GM18505 (cell line): ENCODE data around the gene FCHSD2.

Source experiments
- ATAC-seq: cut with Tn5 transposase; IDR thresholded peaks from one replicate; pipeline ENCODE4 v1.9.1; 2021; ENCODE audit not compliant: unreplicated experiment
- POLR2A ChIP-seq: IDR thresholded peaks from 4 replicates; pipeline ENCODE4 v1.6.1; 2011; ENCODE audit warnings: borderline replicate concordance; ENCODE audit not compliant: insufficient read depth, insufficient read length; ENCODE audit errors: extremely low read depth

FCHSD2 gene

GRCh38 chr11:73164803-73165540 is 22.9 kb upstream of the FCHSD2 start:
- no peak for TF ChIP-seq POLR2A
- ATAC-seq = no peak

DNA sequence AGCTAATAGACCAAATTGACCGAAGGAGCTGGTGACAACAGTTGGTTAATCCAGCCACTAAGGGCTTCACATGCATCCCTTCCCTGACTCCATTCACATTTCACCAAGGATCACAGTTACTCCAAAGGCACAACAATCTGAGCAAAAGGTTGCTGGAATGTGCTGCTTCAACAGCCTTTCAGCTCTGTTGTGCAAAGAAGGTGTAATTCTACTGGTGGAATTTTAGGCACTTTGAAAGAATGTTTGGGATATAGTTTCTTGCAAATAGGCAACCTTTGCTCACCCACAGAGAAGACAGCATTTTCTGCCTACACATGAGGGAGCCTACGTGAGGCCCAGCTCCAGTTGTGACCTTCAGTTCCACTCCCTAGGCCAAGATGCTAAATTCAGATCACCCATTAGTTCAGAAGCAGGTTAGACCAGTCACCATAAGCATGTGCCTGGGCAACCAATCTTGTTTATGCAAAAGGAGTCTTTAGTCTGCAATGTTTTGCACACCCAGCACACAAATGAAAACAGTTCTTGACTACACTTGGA is 21.6 kb upstream of the FCHSD2 start:
- no peak for TF ChIP-seq POLR2A
- no peak for ATAC-seq

- ATAC-seq = no peak
- no peak for TF ChIP-seq POLR2A
Observed at GRCh38 chr11:73162196-73162740, 20.1 kb upstream of the FCHSD2 start.

GRCh38 chr11:73160005-73160760 is 18.1 kb upstream of the FCHSD2 start:
- TF ChIP-seq POLR2A = no peak
- no peak for ATAC-seq

GRCh38 chr11:73159297-73159696 is 17.2 kb upstream of the FCHSD2 start:
- TF ChIP-seq POLR2A = no peak
- ATAC-seq = no peak

DNA sequence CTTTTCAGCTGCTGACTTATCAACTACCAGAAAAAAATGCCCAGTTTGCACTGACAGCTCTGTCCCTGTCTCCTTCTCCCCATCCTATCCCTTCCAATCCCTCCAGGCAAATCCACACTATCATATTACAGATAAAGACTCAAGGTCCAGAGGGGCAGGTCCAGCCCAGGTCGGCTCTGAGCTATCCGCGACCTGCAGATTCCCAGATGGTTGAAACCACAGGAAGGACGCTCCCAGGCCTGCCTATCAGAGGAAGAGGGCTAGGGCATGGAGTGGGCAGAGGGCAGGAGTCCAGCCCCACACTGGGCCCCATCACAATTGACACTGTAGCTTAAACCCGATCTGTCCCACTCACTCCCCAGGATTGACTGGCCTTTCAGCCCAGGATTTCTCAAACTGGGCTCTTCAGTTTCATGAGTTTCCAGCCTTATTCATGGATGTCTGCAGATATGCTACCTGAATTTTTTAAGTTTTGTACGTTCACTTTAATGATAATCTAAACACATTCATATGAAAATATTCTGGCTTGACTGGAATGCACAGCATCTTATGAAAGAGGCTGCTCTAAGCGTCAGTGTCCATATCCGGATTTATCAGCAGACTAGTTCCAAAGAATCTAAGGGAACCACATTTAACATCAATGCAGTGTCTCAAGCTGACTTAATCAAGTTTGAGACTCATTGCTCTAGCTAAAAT is 16.4 kb upstream of the FCHSD2 start:
- TF ChIP-seq POLR2A = peak; percentile 32
- ATAC-seq = no peak

DNA sequence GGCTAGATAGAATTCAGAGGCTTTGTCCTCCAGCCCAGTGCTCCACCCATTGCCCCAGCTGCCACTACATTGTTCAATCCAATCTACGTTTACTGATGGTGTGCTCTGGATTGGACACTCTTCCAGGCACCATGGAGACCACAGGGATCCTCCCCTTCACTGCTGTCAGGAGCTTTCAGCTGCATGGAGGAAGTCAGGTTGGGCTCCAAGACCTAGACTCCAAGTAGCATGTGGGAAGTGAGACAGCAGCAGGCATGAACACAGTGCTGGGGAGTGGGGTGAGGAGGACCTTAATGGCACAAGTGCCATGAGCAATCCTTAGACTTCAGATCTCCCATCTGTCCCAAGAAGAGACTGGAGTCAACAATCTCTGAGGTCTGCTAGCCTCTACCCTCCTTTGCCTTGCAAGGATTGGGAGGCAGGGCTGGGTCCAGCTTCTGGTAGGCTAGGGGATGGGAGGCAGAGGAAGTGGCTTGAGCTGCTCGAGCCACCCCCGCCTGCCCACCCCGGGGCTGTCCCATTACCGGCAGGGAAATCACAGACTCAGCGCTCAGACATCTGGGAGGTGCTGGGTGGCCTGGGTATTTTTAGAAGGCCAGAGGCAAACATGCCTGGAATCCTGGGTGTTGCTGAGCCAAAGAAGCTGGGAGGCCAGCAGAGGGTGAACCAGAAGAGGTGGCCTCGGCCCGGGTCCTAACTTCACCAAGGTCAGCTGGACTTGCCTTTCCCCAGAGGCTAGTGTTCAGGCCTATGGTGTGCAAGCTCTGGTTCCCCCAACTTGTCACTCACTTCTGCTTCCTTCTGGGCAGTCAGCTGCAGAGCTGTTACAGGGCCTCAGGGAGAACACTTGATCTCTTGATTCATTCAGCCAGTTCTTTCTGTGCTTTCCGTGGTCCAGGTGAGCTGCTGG is 15.2 kb upstream of the FCHSD2 start:
- ATAC-seq = no peak

GRCh38 chr11:73156686-73157085 is 14.6 kb upstream of the FCHSD2 start:
- ATAC-seq = no peak
- no peak for TF ChIP-seq POLR2A

More for the DNA sequence above, 15.2 kb upstream of the FCHSD2 start:
- TF ChIP-seq POLR2A = peak; percentile 62

DNA sequence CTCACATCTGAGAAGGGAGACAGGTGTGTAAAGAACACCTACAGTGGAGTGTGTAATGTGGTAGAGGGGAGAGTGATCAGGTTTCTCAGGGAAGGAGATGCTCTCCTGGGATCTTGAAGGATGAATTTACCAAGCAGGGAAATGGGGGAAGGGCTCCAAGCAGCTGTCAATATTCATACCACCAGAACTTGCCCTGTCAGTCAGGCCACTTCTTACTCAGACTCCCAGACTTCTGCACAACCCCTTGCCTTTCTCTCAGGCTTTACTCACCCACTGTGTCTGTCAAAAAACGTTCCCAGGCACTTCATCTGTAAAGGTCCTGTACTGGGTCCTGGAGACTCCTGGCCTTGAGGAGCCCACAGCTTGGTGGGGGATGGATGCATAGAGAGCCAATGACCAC is 14.0 kb upstream of the FCHSD2 start:
- no peak for ATAC-seq
- TF ChIP-seq POLR2A = no peak

- TF ChIP-seq POLR2A = no peak
- no peak for ATAC-seq
Observed at GRCh38 chr11:73155102-73155501, 13.0 kb upstream of the FCHSD2 start.

DNA sequence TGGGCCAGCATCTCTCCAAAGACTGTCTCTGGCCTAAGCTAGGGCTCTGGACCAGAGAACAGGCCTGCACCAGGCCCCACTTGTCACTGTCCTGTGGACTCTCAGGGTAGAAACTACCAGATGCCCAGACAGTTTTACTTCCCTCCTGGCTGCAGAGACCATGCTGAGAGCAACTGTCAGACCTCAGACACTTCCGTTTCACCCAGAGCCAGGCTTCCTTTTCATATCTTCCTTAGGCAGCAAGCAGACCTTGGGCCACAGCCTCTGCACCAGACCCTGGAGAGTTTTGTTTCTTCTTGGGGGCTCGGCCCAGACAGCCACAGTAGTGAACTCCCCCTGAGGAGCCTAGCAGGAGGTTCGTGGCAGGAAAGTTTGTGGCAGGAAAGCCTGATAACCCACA is 12.1 kb upstream of the FCHSD2 start:
- peak; percentile 60 for TF ChIP-seq POLR2A
- ATAC-seq = peak; percentile 44

- peak; percentile 78 for TF ChIP-seq POLR2A
- peak; percentile 50 for ATAC-seq
Observed at GRCh38 chr11:73152861-73153483, 10.9 kb upstream of the FCHSD2 start.

DNA sequence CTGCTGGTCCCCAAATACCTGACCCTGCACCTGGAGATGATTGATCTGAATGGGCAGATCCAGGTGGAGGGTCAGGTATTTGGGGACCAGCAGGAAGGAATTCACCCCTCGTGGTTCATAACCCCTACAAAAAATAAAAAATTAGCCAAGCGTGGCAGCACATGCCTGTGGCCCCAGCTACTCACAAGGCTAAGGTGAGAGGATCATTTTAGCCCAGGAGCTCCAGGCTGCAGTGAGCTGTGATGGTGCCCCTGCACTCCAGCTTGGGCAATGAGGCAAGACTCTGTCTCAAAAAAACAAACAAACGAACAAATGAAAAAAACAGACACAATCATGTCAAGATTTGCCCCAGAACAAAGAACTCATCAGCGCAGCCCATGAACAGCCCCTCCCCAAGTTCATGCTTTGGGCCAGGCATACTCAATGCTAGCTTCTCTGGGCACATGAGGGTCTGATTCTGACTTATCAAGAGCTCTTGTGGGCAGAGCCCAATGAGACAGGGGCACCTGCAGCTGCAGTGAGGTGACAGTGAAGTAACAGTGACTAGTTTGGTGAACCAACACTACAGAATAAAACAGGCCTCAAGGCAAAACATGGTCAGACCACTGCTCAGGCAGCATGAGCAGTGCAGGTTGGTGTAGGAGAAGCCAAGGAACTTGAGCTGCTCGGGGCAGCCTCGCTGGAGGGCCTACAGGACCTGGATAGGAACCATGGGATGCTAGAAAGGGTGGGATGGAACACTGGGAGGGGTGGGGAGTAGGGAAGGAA is 10.2 kb upstream of the FCHSD2 start:
- ATAC-seq = no peak
- TF ChIP-seq POLR2A = no peak
